A673 (cell line): Measurements from ENCODE around the gene FCRL1. TPM values are rescaled to one million over a fixed set of nuclear protein-coding genes. Genes with fewer than 3 reads are reported as not detected.

ENCODE experiments used
- BruUV-seq: library from RNA; stranded (reverse); fragments of 400-500 nt; replicated peaks from 2 replicates; lab custom pipeline; 2021; lab: Mats Ljungman, UMichigan
- CTCF ChIA-PET: fragments of 300-600 bp; sonication (Branson Sonifier 250); formaldehyde crosslinking; loops from one replicate; lab custom pipeline; 2022; ENCODE audit warnings: antibody characterized with exemption; lab: Charles Lee
- POLR2A ChIA-PET: fragments of 300-600 bp; sonication (Branson Sonifier 250); formaldehyde crosslinking; loops from one replicate; lab custom pipeline; 2022; ENCODE audit warnings: antibody characterized with exemption; ENCODE audit not compliant: low non-redundant PET; lab: Charles Lee
- DNase-seq: peaks from one replicate; pipeline ENCODE4 v3.0.0-alpha.2; 2015; ENCODE audit warnings: low spot score
- H3K27ac ChIP-seq: fragments of 200-600 bp; sonication (generic); 2 replicates; pipeline ENCODE4 v1.5.1; 2016; ENCODE audit warnings: mixed run types, low read depth, mild to moderate bottlenecking, mixed read lengths, antibody characterized with exemption, low read length; ENCODE audit not compliant: poor library complexity, severe bottlenecking
- H3K27me3 ChIP-seq: fragments of 200-600 bp; sonication (generic); replicated peaks from 2 replicates; pipeline ENCODE4 v1.6.1; 2017; ENCODE audit warnings: mixed run types, low read depth, mild to moderate bottlenecking, mixed read lengths, antibody characterized with exemption, low read length; ENCODE audit not compliant: insufficient read depth, poor library complexity
- H3K36me3 ChIP-seq: fragments of 200-600 bp; sonication (generic); 2 replicates; pipeline ENCODE4 v1.6.1; 2016; ENCODE audit warnings: mixed run types, mild to moderate bottlenecking, mixed read lengths, antibody characterized with exemption, low read length; ENCODE audit not compliant: insufficient read depth, poor library complexity, severe bottlenecking
- H3K4me1 ChIP-seq: fragments of 200-600 bp; sonication (generic); 2 replicates; pipeline ENCODE4 v1.6.1; 2017; ENCODE audit warnings: mixed run types, mild to moderate bottlenecking, mixed read lengths, antibody characterized with exemption, low read length; ENCODE audit not compliant: insufficient read depth, poor library complexity, severe bottlenecking
- H3K4me3 ChIP-seq: fragments of 200-600 bp; sonication (generic); 2 replicates; pipeline ENCODE4 v1.5.1; 2016; ENCODE audit warnings: low read depth, mixed run types, mild to moderate bottlenecking, mixed read lengths, low read length; ENCODE audit not compliant: poor library complexity, severe bottlenecking
- H3K9me3 ChIP-seq: fragments of 200-600 bp; sonication (generic); 2 replicates; pipeline ENCODE4 v1.6.1; 2016; ENCODE audit warnings: mixed run types, low read depth, mild to moderate bottlenecking, mixed read lengths, antibody characterized with exemption, low read length; ENCODE audit not compliant: poor library complexity, severe bottlenecking
- CTCF ChIP-seq: fragments of 300-800, 200-600 bp; sonication (generic); conservative IDR thresholded peaks from 2 replicates; pipeline ENCODE4 v1.5.1; 2017; ENCODE audit warnings: low read depth, mild to moderate bottlenecking, antibody characterized with exemption, low read length, moderate library complexity, mixed read lengths
- EZH2 ChIP-seq: fragments of 200-600 bp; sonication (generic); IDR thresholded peaks from 2 replicates; pipeline ENCODE4 v1.6.1; 2017; ENCODE audit warnings: borderline replicate concordance, low read depth, mild to moderate bottlenecking, mixed read lengths, antibody characterized with exemption, low read length; ENCODE audit not compliant: poor library complexity, severe bottlenecking
- intact Hi-C: fragments of 100-400 bp; cut with micrococcal nuclease; formaldehyde crosslinking; loops from one replicate; pipeline ENCODE4 v1.10.0; 2022; ENCODE audit not compliant: unreplicated experiment
- total RNA-seq: library from RNA; stranded (reverse); gene quantifications from 2 replicates; pipeline ENCODE4 v1.2.3, GENCODE V29; 2021

Gene FCRL1
- total RNA-seq, 1 experiment from 2014 or later = not detected

DNA sequence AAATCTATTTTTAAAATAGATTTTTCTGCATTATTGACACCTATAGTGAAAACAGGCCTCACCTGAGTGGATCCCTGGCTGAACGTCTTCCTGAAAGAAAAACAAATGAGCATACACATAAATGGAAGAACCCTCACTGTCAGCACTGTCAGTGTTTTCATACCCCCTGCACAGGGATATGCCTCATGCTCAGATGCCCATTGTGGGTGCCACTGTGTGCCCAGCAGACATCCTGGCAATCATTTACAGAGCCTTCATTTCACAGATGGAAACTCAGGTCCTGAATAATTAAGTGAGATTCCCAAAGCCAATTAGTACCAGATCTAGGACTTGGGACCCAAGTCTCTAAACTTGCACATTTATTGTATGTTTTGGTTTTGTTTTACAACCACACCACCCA is 19.9 kb downstream of the FCRL1 start:
- intact Hi-C loops = no loop called here
- BruUV-seq = no TSS peak
- DNase-seq = no peak
- CTCF ChIA-PET = no interaction called here
- H3K36me3 ChIP-seq = no peaks in the 10 kb centered on the region
- POLR2A ChIA-PET = no interaction called here
- no peaks in the 10 kb centered on the region for H3K4me1 ChIP-seq
- H3K9me3 ChIP-seq = no peaks in the 10 kb centered on the region
- TF ChIP-seq CTCF (no peak), EZH2 (no peak)
- no peak overlapping the region for H3K27ac ChIP-seq
- peaks cover 16% of the 10 kb centered on the region for H3K27me3 ChIP-seq
- no peak overlapping the region for H3K4me3 ChIP-seq

- intact Hi-C loops = no loop called here
- Histone ChIP-seq H3K27ac (no peak overlapping the region), H3K27me3 (peaks cover 4% of the 10 kb centered on the region), H3K4me1 (no peaks in the 10 kb centered on the region), H3K36me3 (no peaks in the 10 kb centered on the region), H3K4me3 (no peak overlapping the region), H3K9me3 (peaks cover 2% of the 10 kb centered on the region)
- ChIA-PET CTCF (no interaction called here), POLR2A (no interaction called here)
- BruUV-seq = no TSS peak
- TF ChIP-seq EZH2 (no peak), CTCF (no peak)
- DNase-seq = peak; percentile 34
Observed at GRCh38 chr1:157798211-157798610, 21.7 kb downstream of the FCRL1 start.

DNA sequence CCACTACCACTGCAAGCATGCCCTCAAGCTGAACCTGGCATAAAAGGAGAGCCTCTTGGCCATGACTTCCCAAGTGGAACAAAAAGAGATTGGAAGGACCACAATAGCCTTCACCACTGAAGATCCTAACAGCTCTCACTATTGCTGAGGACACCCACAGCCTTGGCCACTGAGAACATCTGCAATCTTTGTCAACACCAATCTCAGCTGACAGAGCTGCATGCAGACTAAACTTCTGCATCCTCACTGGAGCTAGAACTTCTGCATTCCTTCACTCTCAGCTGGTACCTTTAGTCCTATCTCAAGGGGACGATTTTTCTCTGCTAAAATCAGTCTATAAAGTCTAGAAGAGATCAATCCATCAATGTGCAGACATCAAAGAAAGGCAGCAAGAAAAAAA is 34.7 kb downstream of the FCRL1 start:
- no peak for DNase-seq
- POLR2A ChIA-PET = no interaction called here
- Histone ChIP-seq H3K4me3 (no peak overlapping the region), H3K36me3 (no peaks in the 10 kb centered on the region), H3K4me1 (peaks cover 2% of the 10 kb centered on the region), H3K27me3 (no peaks in the 10 kb centered on the region), H3K27ac (no peak overlapping the region), H3K9me3 (no peaks in the 10 kb centered on the region)
- TF ChIP-seq CTCF (no peak), EZH2 (no peak)
- intact Hi-C loops = no loop called here
- BruUV-seq = no TSS peak
- CTCF ChIA-PET = no interaction called here
